ENCODE data around the gene GIT2. TPM values are rescaled to one million over a fixed set of nuclear protein-coding genes. Genes with fewer than 3 reads are reported as not detected.

The GIT2 gene
- total RNA-seq, 1 donor from 2014 or later: 37.6 TPM

- no peaks in the 10 kb centered on the region for H3K4me1 ChIP-seq (ENCODE audit: control insufficient read depth in 3 of 3, insufficient read depth in 3 of 3, low read length in 3 of 3)
- no peaks in the 10 kb centered on the region for H3K27me3 ChIP-seq (ENCODE audit: control insufficient read depth in 3 of 3, insufficient read depth in 3 of 3, low read length in 3 of 3)
- H3K9ac ChIP-seq (ENCODE audit: low read depth in 1 of 3, low read length in 3 of 3): no peak overlapping the region
- no peaks in the 10 kb centered on the region for H3K9me3 ChIP-seq (ENCODE audit: control insufficient read depth in 3 of 3, low read length in 3 of 3)
- H3K36me3 ChIP-seq (ENCODE audit: control insufficient read depth in 3 of 3, insufficient read depth in 3 of 3, low read length in 3 of 3): peaks cover 59 to 75% (median 60%) of the 10 kb centered on the region in 3 donors
- no peak overlapping the region for H3K27ac ChIP-seq (ENCODE audit: low read depth, low read length)
- H3K4me3 ChIP-seq (ENCODE audit: low read length in 3 of 3): no peak overlapping the region
Measured at GRCh38 chr12:109915171-109916040, 80.8 kb downstream of the GIT2 start.

- Histone ChIP-seq H3K27ac (ENCODE audit: low read depth, low read length) (no peak overlapping the region), H3K36me3 (ENCODE audit: control insufficient read depth in 3 of 3, insufficient read depth in 3 of 3, low read length in 3 of 3) (peaks cover 59 to 71% (median 61%) of the 10 kb centered on the region in 3 donors), H3K9ac (ENCODE audit: low read depth in 1 of 3, low read length in 3 of 3) (no peak overlapping the region), H3K9me3 (ENCODE audit: control insufficient read depth in 3 of 3, low read length in 3 of 3) (no peaks in the 10 kb centered on the region), H3K4me1 (ENCODE audit: control insufficient read depth in 3 of 3, insufficient read depth in 3 of 3, low read length in 3 of 3) (no peaks in the 10 kb centered on the region), H3K27me3 (ENCODE audit: control insufficient read depth in 3 of 3, insufficient read depth in 3 of 3, low read length in 3 of 3) (no peaks in the 10 kb centered on the region), H3K4me3 (ENCODE audit: low read length in 3 of 3) (no peak overlapping the region)
Measured at GRCh38 chr12:109914461-109914860, 81.7 kb downstream of the GIT2 start.

- H3K36me3 ChIP-seq (ENCODE audit: control insufficient read depth in 3 of 3, insufficient read depth in 3 of 3, low read length in 3 of 3): peaks cover 65 to 76% (median 72%) of the 10 kb centered on the region in 3 donors
- no peak overlapping the region for H3K4me3 ChIP-seq (ENCODE audit: low read length in 3 of 3)
- no peaks in the 10 kb centered on the region for H3K27me3 ChIP-seq (ENCODE audit: control insufficient read depth in 3 of 3, insufficient read depth in 3 of 3, low read length in 3 of 3)
- H3K4me1 ChIP-seq (ENCODE audit: control insufficient read depth in 3 of 3, insufficient read depth in 3 of 3, low read length in 3 of 3): no peaks in the 10 kb centered on the region
- no peak overlapping the region for H3K9ac ChIP-seq (ENCODE audit: low read depth in 1 of 3, low read length in 3 of 3)
- H3K27ac ChIP-seq (ENCODE audit: low read depth, low read length): no peak overlapping the region
- H3K9me3 ChIP-seq (ENCODE audit: control insufficient read depth in 3 of 3, low read length in 3 of 3): no peaks in the 10 kb centered on the region
Measured at GRCh38 chr12:109912855-109913321, 83.3 kb downstream of the GIT2 start.

- Histone ChIP-seq H3K9me3 (ENCODE audit: control insufficient read depth in 3 of 3, low read length in 3 of 3) (no peaks in the 10 kb centered on the region), H3K27ac (ENCODE audit: low read depth, low read length) (no peak overlapping the region), H3K4me1 (ENCODE audit: control insufficient read depth in 3 of 3, insufficient read depth in 3 of 3, low read length in 3 of 3) (no peaks in the 10 kb centered on the region), H3K4me3 (ENCODE audit: low read length in 3 of 3) (no peak overlapping the region), H3K9ac (ENCODE audit: low read depth in 1 of 3, low read length in 3 of 3) (no peak overlapping the region), H3K27me3 (ENCODE audit: control insufficient read depth in 3 of 3, insufficient read depth in 3 of 3, low read length in 3 of 3) (no peaks in the 10 kb centered on the region), H3K36me3 (ENCODE audit: control insufficient read depth in 3 of 3, insufficient read depth in 3 of 3, low read length in 3 of 3) (peaks cover 70 to 78% (median 72%) of the 10 kb centered on the region in 3 donors)
Measured at GRCh38 chr12:109910969-109911348, 85.2 kb downstream of the GIT2 start.

GRCh38 chr12:109910254-109910968, 85.8 kb downstream of the GIT2 start:
- H3K4me1 ChIP-seq (ENCODE audit: control insufficient read depth in 3 of 3, insufficient read depth in 3 of 3, low read length in 3 of 3): no peaks in the 10 kb centered on the region
- H3K9ac ChIP-seq (ENCODE audit: low read depth in 1 of 3, low read length in 3 of 3): no peak overlapping the region
- H3K4me3 ChIP-seq (ENCODE audit: low read length in 3 of 3): no peak overlapping the region
- no peaks in the 10 kb centered on the region for H3K27me3 ChIP-seq (ENCODE audit: control insufficient read depth in 3 of 3, insufficient read depth in 3 of 3, low read length in 3 of 3)
- peaks cover 68 to 75% (median 72%) of the 10 kb centered on the region in 3 donors for H3K36me3 ChIP-seq (ENCODE audit: control insufficient read depth in 3 of 3, insufficient read depth in 3 of 3, low read length in 3 of 3)
- no peak overlapping the region for H3K27ac ChIP-seq (ENCODE audit: low read depth, low read length)
- no peaks in the 10 kb centered on the region for H3K9me3 ChIP-seq (ENCODE audit: control insufficient read depth in 3 of 3, low read length in 3 of 3)

- Histone ChIP-seq H3K4me3 (ENCODE audit: low read length in 3 of 3) (no peak overlapping the region), H3K9ac (ENCODE audit: low read depth in 1 of 3, low read length in 3 of 3) (no peak overlapping the region)
Measured at GRCh38 chr12:109905301-109905700, 90.9 kb downstream of the GIT2 start.

GRCh38 chr12:109902891-109903418, 93.2 kb downstream of the GIT2 start:
- no peaks in the 10 kb centered on the region for H3K9me3 ChIP-seq (ENCODE audit: control insufficient read depth in 3 of 3, low read length in 3 of 3)
- H3K36me3 ChIP-seq (ENCODE audit: control insufficient read depth in 3 of 3, insufficient read depth in 3 of 3, low read length in 3 of 3): peaks cover 47 to 51% (median 48%) of the 10 kb centered on the region in 3 donors
- no peak overlapping the region for H3K4me3 ChIP-seq (ENCODE audit: low read length in 3 of 3)
- H3K9ac ChIP-seq (ENCODE audit: low read depth in 1 of 3, low read length in 3 of 3): no peak overlapping the region
- peaks cover 14 to 24% (median 17%) of the 10 kb centered on the region in 3 donors for H3K4me1 ChIP-seq (ENCODE audit: control insufficient read depth in 3 of 3, insufficient read depth in 3 of 3, low read length in 3 of 3)
- H3K27ac ChIP-seq (ENCODE audit: low read depth, low read length): no peak overlapping the region
- no peaks in the 10 kb centered on the region for H3K27me3 ChIP-seq (ENCODE audit: control insufficient read depth in 3 of 3, insufficient read depth in 3 of 3, low read length in 3 of 3)

More at GRCh38 chr12:109905301-109905700, 90.9 kb downstream of the GIT2 start:
- Histone ChIP-seq H3K9me3 (ENCODE audit: control insufficient read depth in 3 of 3, low read length in 3 of 3) (no peaks in the 10 kb centered on the region), H3K27me3 (ENCODE audit: control insufficient read depth in 3 of 3, insufficient read depth in 3 of 3, low read length in 3 of 3) (no peaks in the 10 kb centered on the region), H3K36me3 (ENCODE audit: control insufficient read depth in 3 of 3, insufficient read depth in 3 of 3, low read length in 3 of 3) (peaks cover 58 to 70% (median 64%) of the 10 kb centered on the region in 3 donors), H3K4me1 (ENCODE audit: control insufficient read depth in 3 of 3, insufficient read depth in 3 of 3, low read length in 3 of 3) (peaks cover 13 to 17% (median 14%) of the 10 kb centered on the region in 3 donors), H3K27ac (ENCODE audit: low read depth, low read length) (no peak overlapping the region)

- Histone ChIP-seq H3K4me3 (ENCODE audit: low read length in 3 of 3) (peak overlapping the region; percentile 89 to 97 (median 92)), H3K9me3 (ENCODE audit: control insufficient read depth in 3 of 3, low read length in 3 of 3) (no peaks in the 10 kb centered on the region), H3K4me1 (ENCODE audit: control insufficient read depth in 3 of 3, insufficient read depth in 3 of 3, low read length in 3 of 3) (peaks cover 14 to 24% (median 17%) of the 10 kb centered on the region in 3 donors), H3K27me3 (ENCODE audit: control insufficient read depth in 3 of 3, insufficient read depth in 3 of 3, low read length in 3 of 3) (no peaks in the 10 kb centered on the region), H3K9ac (ENCODE audit: low read depth in 1 of 3, low read length in 3 of 3) (peak overlapping the region; percentile 87 to 91 (median 88)), H3K27ac (ENCODE audit: low read depth, low read length) (peak overlapping the region; percentile 77), H3K36me3 (ENCODE audit: control insufficient read depth in 3 of 3, insufficient read depth in 3 of 3, low read length in 3 of 3) (peaks cover 27 to 32% (median 29%) of the 10 kb centered on the region in 3 donors)
Measured at GRCh38 chr12:109900752-109901580, 95.2 kb downstream of the GIT2 start.

Data from skeletal muscle tissue (tissue), 4 donors.